Mucosa of stomach (tissue), 1 donor: ENCODE measurements around the gene ZNF629.

Source experiments
- H3K27me3 ChIP-seq: one replicate; pipeline ENCODE4 v1.7.0; 2013; ENCODE audit warnings: mild to moderate bottlenecking, low read length; ENCODE audit not compliant: control insufficient read depth, insufficient read depth
- H3K36me3 ChIP-seq: one replicate; pipeline ENCODE4 v1.7.0; 2013; ENCODE audit warnings: low read length; ENCODE audit not compliant: control insufficient read depth, insufficient read depth
- H3K4me1 ChIP-seq: one replicate; pipeline ENCODE4 v1.7.0; 2013; ENCODE audit warnings: mild to moderate bottlenecking, low read length; ENCODE audit not compliant: control insufficient read depth, insufficient read depth
- H3K4me3 ChIP-seq: one replicate; pipeline ENCODE4 v1.7.0; 2013; ENCODE audit warnings: low read length
- H3K9ac ChIP-seq: one replicate; pipeline ENCODE4 v1.7.0; 2013; ENCODE audit warnings: mild to moderate bottlenecking, low read length, moderate library complexity
- H3K9me3 ChIP-seq: one replicate; pipeline ENCODE4 v1.7.0; 2013; ENCODE audit warnings: mild to moderate bottlenecking, low read length, moderate library complexity; ENCODE audit not compliant: control insufficient read depth
- donor health status: Pancreatic carcinoma.

ZNF629 gene

GRCh38 chr16:30736995-30737793 is 49.8 kb downstream of the ZNF629 start:
- Histone ChIP-seq H3K9ac (no peak overlapping the region), H3K27me3 (no peaks in the 10 kb centered on the region), H3K4me1 (peaks cover 30% of the 10 kb centered on the region), H3K9me3 (no peaks in the 10 kb centered on the region), H3K4me3 (no peak overlapping the region), H3K36me3 (peaks cover 36% of the 10 kb centered on the region)

DNA sequence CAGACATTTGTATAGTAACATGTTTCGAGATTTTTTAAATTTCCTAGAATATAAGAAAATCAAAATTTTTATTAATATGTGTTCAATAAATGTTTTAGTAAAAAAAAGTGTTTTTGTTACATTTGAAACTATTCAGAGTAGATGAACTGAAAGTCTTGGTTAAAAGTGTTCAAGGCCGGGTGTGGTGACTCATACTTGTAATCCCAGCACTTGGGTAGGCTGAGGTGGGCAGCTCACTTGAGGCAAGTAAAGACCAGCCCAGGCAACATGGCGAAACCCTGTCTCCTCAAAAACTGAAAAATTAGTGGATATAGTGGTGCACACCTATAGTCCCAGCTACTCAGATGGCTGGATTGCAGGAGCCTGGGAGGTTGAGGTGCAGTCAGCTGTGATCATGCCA is 55.6 kb downstream of the ZNF629 start:
- H3K4me3 ChIP-seq = no peak overlapping the region
- no peaks in the 10 kb centered on the region for H3K4me1 ChIP-seq
- H3K9ac ChIP-seq = no peak overlapping the region
- H3K27me3 ChIP-seq = no peaks in the 10 kb centered on the region
- no peaks in the 10 kb centered on the region for H3K9me3 ChIP-seq
- peaks cover 28% of the 10 kb centered on the region for H3K36me3 ChIP-seq

DNA sequence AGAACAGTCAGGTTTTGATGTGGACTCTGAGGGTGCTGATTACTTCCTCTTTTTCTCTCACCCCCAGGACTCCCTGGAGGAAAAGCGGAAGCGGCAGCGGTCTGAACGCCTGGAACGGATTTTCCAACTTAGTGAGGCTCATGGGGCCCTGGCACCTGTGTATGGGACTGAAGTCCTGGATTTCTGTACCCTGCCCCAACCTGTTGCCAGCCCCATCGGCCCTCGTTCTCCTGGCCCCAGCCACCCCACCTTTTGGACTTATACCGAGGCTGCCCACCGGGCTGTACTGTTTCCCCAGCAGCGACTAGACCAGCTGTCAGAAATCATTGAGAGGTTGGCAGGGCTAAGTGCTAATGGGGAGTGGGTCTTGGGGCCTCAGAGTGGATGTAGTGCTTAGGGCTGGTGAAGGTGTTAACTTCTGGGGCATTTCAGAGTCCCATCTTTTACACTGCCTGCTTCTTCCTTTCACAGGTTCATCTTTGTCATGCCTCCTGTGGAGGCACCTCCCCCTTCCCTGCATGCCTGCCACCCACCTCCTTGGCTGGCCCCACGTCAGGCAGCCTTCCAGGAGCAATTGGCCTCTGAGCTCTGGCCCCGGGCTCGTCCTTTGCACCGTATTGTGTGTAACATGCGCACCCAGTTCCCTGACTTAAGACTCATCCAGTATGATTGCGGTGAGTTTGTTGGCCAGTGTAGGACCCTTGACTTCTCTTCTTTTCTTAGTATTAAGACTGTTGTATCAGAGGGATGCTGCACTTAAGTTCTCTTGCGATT is 57.9 kb downstream of the ZNF629 start:
- H3K36me3 ChIP-seq = peaks cover 18% of the 10 kb centered on the region
- no peak overlapping the region for H3K9ac ChIP-seq
- H3K9me3 ChIP-seq = no peaks in the 10 kb centered on the region

More for the DNA sequence above, 57.9 kb downstream of the ZNF629 start:
- Histone ChIP-seq H3K4me3 (no peak overlapping the region), H3K4me1 (no peaks in the 10 kb centered on the region), H3K27me3 (no peaks in the 10 kb centered on the region)
